HepG2 (cell line): ENCODE measurements around the gene PTH1R.

Experiments
- ATF4 ChIP-seq, 2 experiments: fragments of 450-650 bp in 1 of 2; sonication (generic) in 1 of 2; formaldehyde crosslinking; IDR thresholded peaks; 2 replicates each; pipeline versions ENCODE4 v1.5.0 to v1.8.0; 2020 to 2022; ENCODE audit warnings: mild to moderate bottlenecking in 1 of 2, missing genetic modification reagents in 1 of 2
- EZH2 ChIP-seq: conservative IDR thresholded peaks from 2 replicates; pipeline ENCODE4 v1.6.1; 2012; ENCODE audit warnings: mild to moderate bottlenecking, low read depth, low read length, moderate library complexity
- MYC ChIP-seq: sonication (generic); formaldehyde crosslinking; IDR thresholded peaks from 2 replicates; pipeline ENCODE4 v1.9.0; 2021; ENCODE audit warnings: missing genetic modification reagents, borderline replicate concordance
- RAD21 ChIP-seq: fragments of 450-650 bp; formaldehyde crosslinking; IDR thresholded peaks from 2 replicates; pipeline ENCODE4 v1.5.0; 2020; ENCODE audit warnings: mild to moderate bottlenecking
- SP2 ChIP-seq: sonication (generic); formaldehyde crosslinking; IDR thresholded peaks from 2 replicates; pipeline ENCODE4 v1.5.1; 2020; ENCODE audit warnings: mild to moderate bottlenecking, missing genetic modification reagents
- ZBTB40 ChIP-seq, 2 experiments: fragments of 450-650 bp in 1 of 2; sonication (generic) in 1 of 2; formaldehyde crosslinking in 1 of 2; IDR thresholded peaks; 2 replicates each; pipeline versions ENCODE4 v1.6.1 to v1.8.0; 2016 to 2022; ENCODE audit warnings: antibody characterized with exemption in 1 of 2, mild to moderate bottlenecking in 1 of 2, missing genetic modification reagents in 1 of 2
- ZHX1 ChIP-seq: sonication (generic); formaldehyde crosslinking; IDR thresholded peaks from 2 replicates; pipeline ENCODE4 v1.8.1; 2022; ENCODE audit warnings: low read depth, mild to moderate bottlenecking, missing genetic modification reagents

GRCh38 chr3:46868287-46868686 is 9.2 kb upstream of the PTH1R start:
- no peak for TF ChIP-seq ATF4 (CRISPR knock-in tag; IDR thresholded peaks at IDR 0.05)
- TF ChIP-seq ZBTB40 (IDR thresholded peaks at IDR 0.05), result no peak
- no peak for TF ChIP-seq ZBTB40 (CRISPR knock-in tag; IDR thresholded peaks at IDR 0.05)
- TF ChIP-seq EZH2, result no peak
- TF ChIP-seq MYC, result no peak
- TF ChIP-seq SP2 (CRISPR knock-in tag), result no peak
- no peak for TF ChIP-seq ZHX1 (CRISPR knock-in tag)
- TF ChIP-seq RAD21 (CRISPR knock-in tag), result no peak
